Fibroblast of villous mesenchyme (primary cell): ENCODE measurements around the gene FRMD4A. TPM values are rescaled to one million over a fixed set of nuclear protein-coding genes. Genes with fewer than 3 reads are reported as not detected.

Experiments
- DNase-seq: peaks from one replicate; pipeline ENCODE4 v3.0.0-alpha.2; 2010; ENCODE audit warnings: low read depth
- H3K4me3 ChIP-seq: 2 replicates; pipeline ENCODE4 v1.5.1; 2011; ENCODE audit warnings: low read depth, mild to moderate bottlenecking, low read length
- CTCF ChIP-seq: IDR thresholded peaks from 2 replicates; pipeline ENCODE4 v1.5.1; 2012; ENCODE audit warnings: low read depth, mild to moderate bottlenecking, low read length; ENCODE audit not compliant: insufficient read depth
- total RNA-seq: library from RNA; depleted of rRNA; stranded (reverse); fragments of >200 nt; gene quantifications from 2 replicates; pipeline ENCODE4 v1.2.3, GENCODE V29; 2012

FRMD4A gene
- total RNA-seq, 1 donor = 40.2 TPM

- no peak overlapping the region for H3K4me3 ChIP-seq
- no peak for DNase-seq
- no peak for TF ChIP-seq CTCF
Observed at GRCh38 chr10:14114791-14115190, 215.9 kb downstream of the FRMD4A start.

- H3K4me3 ChIP-seq = no peak overlapping the region
- TF ChIP-seq CTCF = no peak
- no peak for DNase-seq
Observed at GRCh38 chr10:14112056-14112455, 218.7 kb downstream of the FRMD4A start.

GRCh38 chr10:14111208-14111607, 219.5 kb downstream of the FRMD4A start:
- no peak for TF ChIP-seq CTCF
- DNase-seq = no peak
- H3K4me3 ChIP-seq = no peak overlapping the region

GRCh38 chr10:14106828-14107227, 223.9 kb downstream of the FRMD4A start:
- no peak for TF ChIP-seq CTCF
- no peak overlapping the region for H3K4me3 ChIP-seq
- no peak for DNase-seq

- no peak for DNase-seq
- H3K4me3 ChIP-seq = no peak overlapping the region
- no peak for TF ChIP-seq CTCF
Observed at GRCh38 chr10:14102056-14102455, 228.7 kb downstream of the FRMD4A start.

- no peak for DNase-seq
- no peak for TF ChIP-seq CTCF
- no peak overlapping the region for H3K4me3 ChIP-seq
Observed at GRCh38 chr10:14099885-14100284, 230.8 kb downstream of the FRMD4A start.

- DNase-seq = peak; percentile 62
- TF ChIP-seq CTCF = peak; percentile 66
- no peak overlapping the region for H3K4me3 ChIP-seq
Observed at GRCh38 chr10:14093730-14094484, 236.8 kb downstream of the FRMD4A start.
